Osteoblast (primary cell): ENCODE results near the gene KLHL36. TPM values are rescaled to one million over a fixed set of nuclear protein-coding genes. Genes with fewer than 3 reads are reported as not detected.
A peak's percentile ranks its signal among the peaks of the same experiment; 100 is the strongest.

Experiments
- DNase-seq: peaks from one replicate; pipeline ENCODE4 v3.0.0; 2011; ENCODE audit warnings: low spot score, mixed read lengths; ENCODE audit not compliant: insufficient read length; ENCODE audit errors: missing footprints
- H2AFZ ChIP-seq: 2 replicates; pipeline ENCODE4 v1.6.0; 2011; ENCODE audit warnings: mild to moderate bottlenecking, low read length
- H3K27ac ChIP-seq: 2 replicates; pipeline ENCODE4 v1.5.1; 2011; ENCODE audit warnings: mild to moderate bottlenecking, low read depth, low read length, moderate library complexity
- H3K27me3 ChIP-seq: 2 replicates; pipeline ENCODE4 v1.6.0; 2012; ENCODE audit warnings: mild to moderate bottlenecking, control low read depth, inconsistent platforms, low read length, moderate library complexity; ENCODE audit not compliant: insufficient read depth
- H3K36me3 ChIP-seq: 2 replicates; pipeline ENCODE4 v1.5.1; 2011; ENCODE audit warnings: mild to moderate bottlenecking, low read length, control low read depth, moderate library complexity; ENCODE audit not compliant: insufficient read depth
- H3K4me1 ChIP-seq: 2 replicates; pipeline ENCODE4 v1.5.1; 2011; ENCODE audit warnings: mild to moderate bottlenecking, low read length, control low read depth, moderate library complexity; ENCODE audit not compliant: insufficient read depth
- H3K4me2 ChIP-seq: 2 replicates; pipeline ENCODE4 v1.6.0; 2011; ENCODE audit warnings: mild to moderate bottlenecking, low read length; ENCODE audit not compliant: insufficient read depth
- H3K4me3 ChIP-seq: fragments of 200-600 bp; sonication (generic); 3 replicates; pipeline ENCODE4 v1.5.1; 2012; ENCODE audit warnings: mild to moderate bottlenecking, low read length, inconsistent platforms; ENCODE audit not compliant: insufficient read depth
- H3K79me2 ChIP-seq: 2 replicates; pipeline ENCODE4 v1.6.0; 2012; ENCODE audit warnings: mild to moderate bottlenecking, low read length, control low read depth, inconsistent platforms; ENCODE audit not compliant: insufficient read depth
- H3K9me3 ChIP-seq: 2 replicates; pipeline ENCODE4 v1.5.1; 2011; ENCODE audit warnings: low read depth, low read length, control low read depth
- H4K20me1 ChIP-seq: 2 replicates; pipeline ENCODE4 v1.6.0; 2012; ENCODE audit warnings: mild to moderate bottlenecking, low read length, control low read depth; ENCODE audit not compliant: insufficient read depth
- CTCF ChIP-seq: IDR thresholded peaks from 2 replicates; pipeline ENCODE4 v1.5.1; 2011; ENCODE audit warnings: mild to moderate bottlenecking, low read depth, low read length, moderate library complexity; ENCODE audit errors: extremely low read depth
- total RNA-seq: library from RNA; depleted of rRNA; stranded (reverse); fragments of >200 nt; gene quantifications from 2 replicates; pipeline ENCODE4 v1.2.3, GENCODE V29; 2012

Gene KLHL36
- total RNA-seq, 1 donor, result 69.1 TPM

- Histone ChIP-seq H3K36me3 (peaks cover 29% of the 10 kb centered on the region), H3K27me3 (no peaks in the 10 kb centered on the region), H3K79me2 (peaks cover 100% of the 10 kb centered on the region), H4K20me1 (peaks cover 76% of the 10 kb centered on the region), H3K27ac (no peak overlapping the region), H3K4me1 (peaks cover 18% of the 10 kb centered on the region), H3K4me2 (no peak overlapping the region), H3K9me3 (no peaks in the 10 kb centered on the region), H3K4me3 (no peak overlapping the region), H2AFZ (no peak overlapping the region)
- TF ChIP-seq CTCF, result no peak
- no peak for DNase-seq
Measured at GRCh38 chr16:84609563-84610177, 38.6 kb upstream of the KLHL36 start.

- Histone ChIP-seq H3K36me3 (peaks cover 36% of the 10 kb centered on the region), H3K27ac (no peak overlapping the region), H3K4me3 (no peak overlapping the region), H3K4me2 (no peak overlapping the region), H3K4me1 (peaks cover 25% of the 10 kb centered on the region), H2AFZ (no peak overlapping the region), H3K9me3 (no peaks in the 10 kb centered on the region), H3K27me3 (no peaks in the 10 kb centered on the region), H4K20me1 (peaks cover 76% of the 10 kb centered on the region), H3K79me2 (peaks cover 100% of the 10 kb centered on the region)
- no peak for DNase-seq
- no peak for TF ChIP-seq CTCF
Measured at GRCh38 chr16:84610376-84610775, 37.9 kb upstream of the KLHL36 start.

GRCh38 chr16:84611041-84611440 lies 37.3 kb upstream of the KLHL36 start:
- no peak overlapping the region for H3K4me3 ChIP-seq
- H3K9me3 ChIP-seq, result no peaks in the 10 kb centered on the region
- peaks cover 43% of the 10 kb centered on the region for H3K36me3 ChIP-seq
- peaks cover 80% of the 10 kb centered on the region for H4K20me1 ChIP-seq
- DNase-seq, result no peak
- no peak for TF ChIP-seq CTCF
- H3K27ac ChIP-seq, result no peak overlapping the region
- H3K27me3 ChIP-seq, result no peaks in the 10 kb centered on the region
- H3K79me2 ChIP-seq, result peaks cover 100% of the 10 kb centered on the region
- H3K4me1 ChIP-seq, result peaks cover 32% of the 10 kb centered on the region
- no peak overlapping the region for H2AFZ ChIP-seq
- H3K4me2 ChIP-seq, result peak overlapping the region; percentile 6

- Histone ChIP-seq H3K9me3 (no peaks in the 10 kb centered on the region), H4K20me1 (peaks cover 86% of the 10 kb centered on the region), H3K36me3 (peaks cover 44% of the 10 kb centered on the region), H3K4me3 (no peak overlapping the region), H3K27ac (no peak overlapping the region), H3K4me1 (peaks cover 38% of the 10 kb centered on the region), H2AFZ (no peak overlapping the region), H3K79me2 (peaks cover 100% of the 10 kb centered on the region), H3K27me3 (no peaks in the 10 kb centered on the region), H3K4me2 (no peak overlapping the region)
- TF ChIP-seq CTCF, result no peak
- DNase-seq, result no peak
Measured at GRCh38 chr16:84612686-84613085, 35.6 kb upstream of the KLHL36 start.
